GM19455 (cell line): ENCODE data around the gene PER3.
"Not testable (repeated sequence)": the region's sequence is repeated elsewhere in the genome, so short reads cannot be mapped to it uniquely, and the experiment has no call there.

ENCODE experiments used
- ATAC-seq: cut with Tn5 transposase; IDR thresholded peaks from one replicate; pipeline ENCODE4 v1.9.1; 2021; ENCODE audit not compliant: unreplicated experiment

PER3 gene

GRCh38 chr1:7778133-7778628, 5.9 kb upstream of the PER3 start:
- ATAC-seq, result no peak

GRCh38 chr1:7780976-7781375, 3.1 kb upstream of the PER3 start:
- ATAC-seq, result no peak

DNA sequence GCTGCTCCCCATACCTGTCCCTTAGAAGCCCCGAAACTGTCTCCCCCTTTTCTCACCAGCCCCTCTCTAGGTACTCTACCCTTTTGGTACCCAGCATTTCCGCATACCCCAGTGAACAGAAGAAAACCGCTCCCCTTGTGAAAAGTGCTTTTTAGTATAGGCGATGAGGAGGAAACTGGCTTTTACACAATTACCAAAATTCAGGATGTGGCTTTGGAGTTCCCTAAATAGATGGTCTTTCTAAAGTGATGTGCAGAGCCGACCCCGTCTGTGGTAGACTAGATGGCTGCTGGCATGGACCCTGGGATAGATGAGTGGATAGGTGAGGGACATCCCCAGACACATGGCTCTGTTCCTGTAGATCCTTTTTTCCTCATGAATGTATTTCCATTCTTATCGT, 2.6 kb upstream of the PER3 start:
- ATAC-seq, result no peak

GRCh38 chr1:7781923-7782495, 2.1 kb upstream of the PER3 start:
- ATAC-seq, result no peak

- ATAC-seq, result no peak
Measured at GRCh38 chr1:7783178-7783711, 846 bp upstream of the PER3 start.

GRCh38 chr1:7784492-7785071, 491 bp downstream of the PER3 start:
- no peak for ATAC-seq

GRCh38 chr1:7785108-7785507, 1.0 kb downstream of the PER3 start:
- ATAC-seq, result no peak

DNA sequence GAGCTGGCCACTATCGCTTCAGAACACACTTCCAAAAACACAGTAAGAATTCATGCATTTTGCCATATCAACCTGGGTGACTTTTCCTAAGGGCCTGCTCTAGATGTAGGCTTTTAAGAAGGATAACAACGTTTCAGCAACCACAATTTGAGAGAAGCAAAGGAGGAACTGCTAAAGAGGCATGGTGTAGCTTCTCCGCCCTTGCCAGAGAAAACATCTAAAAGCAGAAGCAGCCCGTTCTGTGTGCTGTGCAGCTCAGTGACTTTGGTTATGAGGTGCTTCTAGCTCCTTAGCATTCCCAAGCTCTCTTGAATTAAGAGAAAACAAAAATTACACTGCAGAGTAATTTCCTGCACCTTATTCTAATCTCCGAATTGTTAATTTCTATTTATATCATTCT, 2.7 kb downstream of the PER3 start:
- ATAC-seq, result no peak

DNA sequence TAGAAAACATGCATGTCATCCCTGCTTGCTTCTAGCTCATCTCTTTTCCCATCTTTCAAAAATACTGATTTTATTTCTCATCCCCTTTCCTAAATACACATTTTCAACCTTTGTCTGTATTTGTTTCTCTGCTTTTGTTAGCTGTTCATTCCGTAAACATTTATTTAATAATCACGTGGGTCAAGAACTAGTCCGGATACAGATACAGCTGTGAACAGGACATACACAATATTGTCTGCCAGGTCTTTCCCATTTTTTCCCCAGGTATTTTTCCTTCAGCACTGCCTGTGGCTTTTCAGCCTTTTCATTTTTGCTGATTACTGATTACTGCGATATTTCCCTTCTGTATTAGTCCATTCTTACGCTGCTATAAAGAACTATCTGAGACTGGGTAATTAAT, 5.7 kb downstream of the PER3 start:
- ATAC-seq, result no peak

- not testable (repeated sequence) for ATAC-seq
Measured at GRCh38 chr1:7791027-7791426, 6.9 kb downstream of the PER3 start.

DNA sequence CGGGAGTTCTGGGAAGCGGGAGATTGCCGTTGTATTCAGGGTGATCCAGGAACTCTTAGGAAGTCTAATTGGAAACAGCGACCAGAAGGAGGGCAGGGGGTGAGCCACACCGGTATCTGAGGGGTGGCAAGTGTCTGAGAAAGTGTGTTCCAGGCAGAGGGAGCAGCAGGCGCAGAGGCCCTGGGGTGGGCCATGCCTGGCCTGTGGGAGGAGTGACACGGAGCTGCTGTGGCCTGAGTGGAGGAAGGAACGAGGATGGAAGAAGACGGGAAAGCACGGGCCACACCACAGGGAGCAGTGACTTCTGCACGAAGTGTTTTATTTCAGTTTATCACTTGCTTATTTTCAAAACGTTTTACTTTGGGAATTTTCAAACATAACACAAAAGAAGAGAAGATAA, 11.3 kb downstream of the PER3 start:
- ATAC-seq, result no peak

DNA sequence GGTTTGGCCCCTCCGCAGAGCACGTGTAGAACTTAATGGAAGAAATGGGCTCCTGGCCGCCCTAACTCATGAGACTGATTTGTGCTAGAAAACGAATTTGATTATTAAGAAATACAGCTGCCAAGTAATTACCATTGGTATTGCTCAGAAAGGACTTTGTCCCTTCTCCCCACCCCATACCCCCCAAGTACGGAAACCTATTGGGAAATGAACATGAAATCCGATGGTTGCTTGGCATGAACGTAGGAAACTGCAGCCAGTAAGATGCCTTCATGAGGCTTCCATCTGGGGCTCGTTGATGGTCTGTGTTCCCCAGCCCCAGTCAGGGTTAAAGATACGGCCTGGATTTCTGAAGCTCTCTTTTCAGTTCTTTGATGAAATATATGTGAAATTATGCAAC, 21.4 kb downstream of the PER3 start:
- ATAC-seq, result no peak

- ATAC-seq, result no peak
Measured at GRCh38 chr1:7808253-7808844, 24.3 kb downstream of the PER3 start.

DNA sequence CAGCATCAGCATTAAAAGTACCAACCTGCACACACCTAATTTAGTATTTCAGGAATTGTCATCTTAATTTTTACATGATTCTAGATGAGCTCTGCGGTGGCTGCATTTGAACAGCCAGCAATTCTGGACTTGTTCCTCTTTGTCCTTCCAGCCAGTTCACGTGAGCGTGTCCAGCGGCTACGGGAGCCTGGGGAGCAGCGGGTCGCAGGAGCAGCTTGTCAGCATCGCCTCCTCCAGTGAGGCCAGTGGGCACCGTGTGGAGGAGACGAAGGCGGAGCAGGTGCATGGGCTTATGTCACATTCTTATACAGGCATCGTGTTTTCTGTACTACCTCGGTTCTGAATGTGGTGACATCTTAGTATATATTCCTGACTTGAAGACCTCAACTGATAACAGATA, 25.7 kb downstream of the PER3 start:
- no peak for ATAC-seq

GRCh38 chr1:7810395-7810794, 26.3 kb downstream of the PER3 start:
- ATAC-seq, result no peak

DNA sequence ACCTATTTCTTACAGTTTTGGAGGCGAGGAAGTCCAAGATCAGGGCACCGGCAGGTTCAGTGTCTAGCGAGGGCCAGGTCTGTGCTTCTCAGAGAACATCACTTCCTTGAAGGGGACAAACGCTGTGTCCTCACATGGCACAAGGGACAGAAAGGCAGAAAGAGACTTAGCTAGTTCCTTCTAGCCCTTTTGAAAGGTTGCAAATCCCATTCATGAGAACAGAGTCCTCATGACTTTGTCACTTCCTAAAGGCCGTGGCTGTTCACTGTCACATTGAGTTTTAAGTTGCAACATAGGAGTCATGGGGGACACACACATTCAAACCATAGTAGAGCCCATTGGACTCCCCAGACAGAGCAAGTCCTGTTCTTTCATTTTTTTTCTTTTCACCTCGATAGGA, 27.4 kb downstream of the PER3 start:
- ATAC-seq, result no peak

- ATAC-seq, result no peak
Measured at GRCh38 chr1:7813677-7814373, 29.7 kb downstream of the PER3 start.

DNA sequence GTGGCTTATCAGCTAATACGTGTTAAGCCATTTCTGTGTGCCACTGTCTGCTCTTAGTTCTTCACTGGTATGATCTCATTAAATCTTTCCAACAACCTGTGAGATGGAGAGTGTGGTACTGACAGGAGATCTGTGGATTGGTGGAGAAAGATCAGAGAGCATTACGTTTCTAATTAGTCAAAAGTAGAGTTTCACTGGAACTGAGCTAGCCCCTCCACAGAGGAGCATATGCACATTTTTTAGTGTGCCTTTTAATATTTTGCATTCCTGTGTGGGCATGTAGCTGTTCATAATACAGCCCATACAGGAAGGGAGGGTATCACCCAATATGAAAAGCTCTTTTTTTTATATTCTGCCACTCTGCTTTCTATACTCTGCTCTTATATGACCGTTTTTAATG, 37.2 kb downstream of the PER3 start:
- ATAC-seq, result no peak

- ATAC-seq, result no peak
Measured at GRCh38 chr1:7824701-7825100, 40.6 kb downstream of the PER3 start.

DNA sequence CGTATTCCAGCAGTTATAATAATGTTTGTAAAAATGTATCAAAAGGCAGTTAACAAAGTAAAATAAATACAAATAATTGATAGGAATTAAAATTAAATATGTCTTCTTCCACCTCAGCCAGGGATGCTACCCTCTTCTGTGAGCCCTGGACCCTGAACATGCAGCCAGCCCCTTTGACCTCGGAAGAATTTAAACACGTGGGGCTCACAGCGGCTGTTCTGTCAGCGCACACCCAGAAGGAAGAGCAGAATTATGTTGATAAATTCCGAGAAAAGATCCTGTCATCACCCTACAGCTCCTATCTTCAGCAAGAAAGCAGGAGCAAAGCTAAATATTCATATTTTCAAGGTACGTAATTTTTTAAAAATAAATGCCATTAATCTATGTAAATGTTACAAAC, 42.3 kb downstream of the PER3 start:
- ATAC-seq, result no peak

- ATAC-seq, result no peak
Measured at GRCh38 chr1:7827126-7827955, 43.2 kb downstream of the PER3 start.
